NOMO-1 (cell line): ENCODE results near the gene SLC25A22.
A peak's percentile ranks its signal among the peaks of the same experiment; 100 is the strongest.

Experiments
- DNase-seq, 2 experiments: peaks; one replicate each; lab custom pipeline; 2025; ENCODE audit not compliant: unreplicated experiment in 2 of 2; lab: John Stamatoyannopoulos, UW

SLC25A22 gene

GRCh38 chr11:808427-809286 is 10.6 kb upstream of the SLC25A22 start:
- peak in 1 of 2 experiments; percentile 26 for DNase-seq

- DNase-seq, result no peak
These were observed 6.5 kb upstream of the SLC25A22 start for GRCh38 chr11:804599-804964.

DNA sequence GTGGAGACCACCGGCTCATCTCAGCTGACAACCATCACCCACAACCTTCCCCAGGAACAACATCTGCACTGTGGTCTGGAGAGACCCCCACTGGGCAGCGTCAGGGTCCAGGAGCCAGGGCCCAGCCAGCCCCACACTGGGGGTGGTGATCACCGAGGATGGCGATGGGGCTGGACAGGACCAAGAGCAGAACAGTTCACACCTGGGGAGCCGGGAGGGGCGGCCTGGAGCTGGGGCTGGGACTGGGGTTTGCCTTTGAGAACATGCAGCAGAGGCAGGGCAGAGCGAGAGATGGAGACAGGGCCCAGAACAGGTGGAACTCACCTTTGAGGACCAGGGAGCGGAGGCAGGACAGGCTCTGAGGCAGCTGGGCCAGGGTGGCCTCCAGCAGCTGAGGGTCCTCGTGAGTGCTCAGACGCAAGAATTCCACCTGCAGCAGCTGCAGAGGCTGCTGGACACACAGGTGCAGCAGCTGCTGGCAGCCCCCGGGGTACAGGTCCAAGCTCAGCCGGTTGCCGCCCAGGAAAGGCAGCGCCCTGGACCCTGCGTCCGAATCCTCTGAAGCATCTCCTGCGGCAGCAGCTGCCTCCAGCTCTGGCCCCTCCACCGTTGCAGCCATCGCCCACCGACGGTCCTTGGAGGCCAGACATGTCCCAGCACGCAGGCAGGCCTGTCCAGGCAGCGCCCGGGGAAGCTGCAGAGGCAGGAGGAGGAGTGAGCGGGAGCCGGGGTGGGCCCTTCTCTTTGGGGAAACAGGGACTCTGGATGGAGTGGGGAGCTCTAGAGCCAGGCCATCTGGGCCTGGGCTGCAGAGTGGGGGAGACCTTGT is 5.9 kb upstream of the SLC25A22 start:
- DNase-seq, result no peak

- no peak for DNase-seq
These were observed 5.3 kb upstream of the SLC25A22 start for GRCh38 chr11:803467-803742.

GRCh38 chr11:802693-803466 is 4.8 kb upstream of the SLC25A22 start:
- DNase-seq, result no peak

GRCh38 chr11:802018-802617 is 4.0 kb upstream of the SLC25A22 start:
- no peak for DNase-seq

GRCh38 chr11:801097-801780 is 3.2 kb upstream of the SLC25A22 start:
- DNase-seq, result no peak

- no peak for DNase-seq
These were observed 2.4 kb upstream of the SLC25A22 start for GRCh38 chr11:800473-800872.

- DNase-seq, result no peak
These were observed 1.7 kb upstream of the SLC25A22 start for GRCh38 chr11:799641-800316.

DNA sequence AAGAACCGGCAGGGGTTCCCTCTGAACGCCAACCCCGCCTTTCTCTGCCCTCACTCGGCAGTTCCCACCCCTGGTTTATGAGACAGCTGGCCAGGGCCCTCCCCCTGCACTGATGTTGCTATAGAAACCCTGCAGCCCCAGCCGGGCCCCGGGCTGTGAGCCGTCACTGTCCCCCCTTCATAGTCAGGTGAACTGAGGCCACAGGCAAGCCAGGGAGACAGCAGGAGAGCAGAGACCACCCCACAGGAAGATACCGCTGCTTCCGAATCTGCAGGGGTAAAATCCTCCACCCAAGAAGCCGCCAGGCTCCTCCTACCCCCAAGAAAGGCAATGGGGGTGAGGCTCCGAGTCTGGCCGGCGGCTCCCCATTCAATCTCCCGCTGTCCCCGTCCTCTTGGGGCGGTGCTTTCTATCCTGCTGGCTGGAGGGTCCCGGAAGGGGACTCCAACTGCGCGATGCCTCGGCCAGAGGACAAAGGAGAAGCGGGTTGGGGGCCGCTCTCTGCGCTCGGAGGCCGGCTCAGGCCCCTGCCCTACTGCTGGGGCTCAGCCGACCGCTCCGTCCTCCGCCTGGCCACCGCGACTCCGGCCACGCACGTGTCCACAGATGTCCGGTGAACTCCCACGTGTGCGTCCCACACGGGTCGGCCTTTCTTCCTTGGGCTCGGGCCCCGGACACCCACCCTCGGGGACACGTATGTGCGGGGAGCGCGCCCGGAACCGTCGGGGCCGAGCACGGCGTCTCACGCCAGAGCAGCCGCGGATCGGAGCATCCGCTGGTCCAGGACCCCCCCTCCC is 587 bp downstream of the SLC25A22 start:
- peak; percentile 71 to 76 for DNase-seq

- no peak for DNase-seq
These were observed 1.4 kb downstream of the SLC25A22 start for GRCh38 chr11:796565-797295.

- peak; percentile 83 to 88 for DNase-seq
These were observed 2.2 kb downstream of the SLC25A22 start for GRCh38 chr11:795634-796564.

DNA sequence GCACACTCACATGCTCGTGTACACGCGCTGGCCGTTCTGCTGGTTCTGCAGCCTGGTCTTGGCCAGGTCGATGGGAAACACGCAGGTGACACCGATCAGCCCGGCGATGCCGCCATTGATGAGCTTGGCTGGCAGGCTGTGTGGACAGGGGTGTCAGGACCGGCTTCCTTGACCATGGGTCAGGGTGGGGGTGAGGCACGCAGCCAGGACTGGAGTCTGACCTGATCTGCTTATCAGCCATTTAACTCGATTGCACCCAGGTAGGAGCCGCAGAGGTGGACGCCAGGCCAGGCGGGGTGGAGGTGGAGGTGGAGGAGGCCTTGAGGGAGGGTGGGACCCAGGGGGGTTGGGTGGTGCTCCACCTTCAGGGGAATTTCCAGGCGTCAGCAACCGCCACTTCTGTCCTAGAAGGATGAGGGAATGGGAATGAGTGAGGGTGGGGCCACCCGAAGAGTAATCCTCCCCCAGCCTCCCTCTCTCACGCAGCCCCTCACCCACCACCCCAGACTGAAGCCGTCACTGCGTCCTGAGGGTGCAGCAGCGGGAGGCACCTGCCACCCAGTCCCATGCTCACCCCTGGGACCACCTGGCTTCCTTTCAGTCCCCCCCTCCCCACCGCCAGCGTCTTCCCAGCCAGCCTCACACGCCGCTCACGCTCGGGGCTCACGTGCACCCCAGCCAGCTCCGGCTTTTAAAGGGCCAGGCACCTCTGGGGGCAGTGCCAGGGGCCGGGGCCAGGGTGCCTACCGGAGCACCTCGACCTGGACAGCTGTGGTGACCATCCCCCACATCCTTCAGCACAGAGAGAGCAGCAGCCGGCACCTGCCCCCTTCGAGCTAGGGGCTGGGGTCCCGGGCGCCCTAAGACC is 3.1 kb downstream of the SLC25A22 start:
- no peak for DNase-seq

DNA sequence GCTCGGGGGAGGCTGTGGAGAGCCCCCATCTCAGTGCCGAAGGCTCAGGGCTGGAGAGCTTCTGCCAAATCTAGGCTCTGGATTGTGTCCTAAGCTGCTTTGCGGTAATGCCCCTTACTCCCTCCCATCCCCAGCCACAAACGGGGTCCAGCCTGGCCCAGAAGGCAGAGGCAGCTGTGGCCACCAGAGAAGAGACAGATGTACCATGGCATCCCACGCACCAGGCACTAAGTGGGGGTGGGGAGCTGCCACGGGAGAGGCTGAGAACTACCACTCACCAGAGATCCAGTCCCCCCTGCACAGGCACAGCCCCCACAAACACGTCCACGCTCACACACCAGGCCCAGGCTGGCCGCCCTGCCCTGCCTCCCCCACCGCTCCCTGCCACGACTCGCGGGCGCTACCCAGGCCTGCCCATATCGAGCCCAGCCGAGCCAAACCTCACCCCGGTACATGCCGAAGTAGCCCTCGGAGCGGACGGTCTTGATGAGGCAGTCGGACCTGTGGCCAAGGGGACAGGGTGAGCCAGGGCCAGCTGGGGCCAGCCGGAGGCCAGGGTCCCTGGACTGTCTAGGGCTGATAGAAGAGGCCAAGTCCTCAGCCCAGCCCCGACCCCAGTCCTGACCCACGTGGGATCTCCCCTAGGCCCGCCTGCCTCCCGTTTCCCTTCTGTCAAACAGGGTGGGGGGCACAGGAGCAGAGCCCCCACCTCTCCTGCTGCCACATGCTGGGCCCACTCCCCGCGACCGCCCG is 3.9 kb downstream of the SLC25A22 start:
- no peak for DNase-seq

GRCh38 chr11:793556-793955 is 4.5 kb downstream of the SLC25A22 start:
- no peak for DNase-seq

- DNase-seq, result no peak
These were observed 5.2 kb downstream of the SLC25A22 start for GRCh38 chr11:792873-793272.
